GM19324 (cell line): ENCODE measurements around the gene VARS1.
"Not testable (repeated sequence)": the region's sequence is repeated elsewhere in the genome, so short reads cannot be mapped to it uniquely, and the experiment has no call there.

Source experiments
- ATAC-seq: cut with Tn5 transposase; IDR thresholded peaks from one replicate; pipeline ENCODE4 v1.9.1; 2021; ENCODE audit warnings: mild to moderate bottlenecking, moderate library complexity; ENCODE audit not compliant: unreplicated experiment, low FRiP score

The VARS1 gene

DNA sequence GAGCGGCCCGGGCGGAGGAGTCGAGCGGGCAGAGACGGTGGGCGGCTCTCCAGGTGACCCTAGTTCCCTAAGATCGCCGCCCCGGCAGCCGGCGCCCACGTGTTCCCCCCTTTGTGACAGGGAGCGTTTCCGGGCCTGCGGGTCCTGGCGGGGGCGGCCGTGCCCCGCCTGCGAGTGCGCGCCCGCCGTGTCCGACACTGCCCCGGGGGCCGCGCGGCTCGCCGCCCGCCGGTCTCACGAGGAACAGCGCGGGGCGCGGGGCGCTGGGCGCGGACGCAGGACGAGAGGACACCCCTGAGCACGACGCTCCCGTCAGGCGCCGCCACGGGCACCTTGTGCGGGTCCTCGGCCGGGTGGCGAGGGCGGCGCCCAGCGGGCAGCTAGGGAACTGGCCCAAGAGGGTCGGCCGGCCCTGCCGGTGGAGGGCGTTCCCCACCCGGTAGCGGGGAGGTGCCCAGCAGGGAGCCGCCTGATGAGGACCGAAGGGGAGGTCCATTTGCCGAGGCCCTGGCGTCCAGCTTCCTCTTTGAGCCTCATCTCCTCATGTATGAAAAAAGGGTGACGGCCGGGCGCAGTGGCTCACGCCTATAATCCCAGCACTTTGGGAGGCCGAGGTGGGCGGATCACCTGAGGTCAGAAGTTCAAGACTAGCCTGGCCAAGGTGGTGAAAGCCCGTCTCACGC lies at the start of gene VARS1:
Gene VARS1, minus strand, starts transcription at position 137 of the 683 bp plus-strand sequence. CDS start 535 bp downstream, outside the sequence.
- peak; percentile 84 for ATAC-seq

DNA sequence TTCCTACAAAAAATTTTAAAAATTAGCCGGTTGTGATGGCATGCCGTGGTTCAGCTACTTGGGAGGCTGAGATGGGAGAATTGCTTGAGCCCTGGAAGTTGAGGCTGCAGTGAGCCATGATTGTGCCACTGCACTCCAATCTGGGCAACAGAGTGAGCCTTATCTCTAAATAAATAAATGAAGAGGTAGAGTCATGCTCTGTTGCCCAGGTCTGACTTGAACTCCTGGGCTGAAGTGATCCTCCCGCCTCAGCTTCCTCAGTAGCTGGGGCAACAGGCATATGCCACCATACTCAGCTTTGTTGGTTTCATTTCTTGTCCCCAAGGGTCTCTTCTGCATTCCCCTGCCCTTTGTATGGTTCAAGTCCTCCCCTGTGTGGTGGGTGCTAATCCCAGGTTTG lies 49.0 kb upstream of the VARS1 start:
- ATAC-seq = no peak

DNA sequence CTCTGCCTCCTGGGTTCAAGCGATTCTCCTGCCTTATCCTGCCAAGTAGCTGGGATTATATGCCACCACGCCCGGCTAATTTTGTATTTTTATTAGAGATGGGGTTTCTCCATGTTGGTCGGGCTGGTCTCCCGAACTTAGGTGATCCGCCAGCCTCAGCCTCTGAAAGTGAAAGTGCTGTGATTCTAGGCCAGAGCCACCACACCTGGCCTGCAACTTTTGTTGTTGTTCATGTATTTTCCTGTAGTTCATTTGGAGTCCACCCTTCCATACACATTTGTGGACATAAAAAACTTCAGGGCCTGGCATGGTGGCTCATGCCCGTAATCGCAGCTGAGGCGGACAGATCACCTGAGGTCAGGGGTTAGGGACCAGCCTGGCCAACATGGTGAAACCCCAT lies 46.5 kb upstream of the VARS1 start:
- ATAC-seq = no peak

DNA sequence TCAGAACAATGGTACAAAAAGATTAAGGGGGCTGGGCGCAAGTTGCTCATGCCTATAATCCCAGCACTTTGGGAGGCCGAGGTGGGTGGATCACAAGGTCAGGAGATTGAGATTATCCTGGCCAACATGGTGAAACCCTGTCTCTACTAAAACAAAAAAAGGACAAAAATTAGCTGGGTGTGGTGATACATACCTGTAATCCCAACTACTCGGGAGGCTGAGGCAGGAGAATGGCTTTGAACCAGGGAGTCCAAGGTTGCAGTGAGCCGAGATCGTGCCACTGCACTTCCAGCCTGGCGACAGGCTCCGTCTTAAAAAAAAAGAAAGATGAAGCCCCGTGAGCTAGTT lies 44.2 kb upstream of the VARS1 start:
- ATAC-seq = not testable (repeated sequence)

GRCh38 chr6:31838968-31839367 lies 43.4 kb upstream of the VARS1 start:
- ATAC-seq = no peak

GRCh38 chr6:31838114-31838553 lies 42.6 kb upstream of the VARS1 start:
- ATAC-seq = not testable (repeated sequence)

DNA sequence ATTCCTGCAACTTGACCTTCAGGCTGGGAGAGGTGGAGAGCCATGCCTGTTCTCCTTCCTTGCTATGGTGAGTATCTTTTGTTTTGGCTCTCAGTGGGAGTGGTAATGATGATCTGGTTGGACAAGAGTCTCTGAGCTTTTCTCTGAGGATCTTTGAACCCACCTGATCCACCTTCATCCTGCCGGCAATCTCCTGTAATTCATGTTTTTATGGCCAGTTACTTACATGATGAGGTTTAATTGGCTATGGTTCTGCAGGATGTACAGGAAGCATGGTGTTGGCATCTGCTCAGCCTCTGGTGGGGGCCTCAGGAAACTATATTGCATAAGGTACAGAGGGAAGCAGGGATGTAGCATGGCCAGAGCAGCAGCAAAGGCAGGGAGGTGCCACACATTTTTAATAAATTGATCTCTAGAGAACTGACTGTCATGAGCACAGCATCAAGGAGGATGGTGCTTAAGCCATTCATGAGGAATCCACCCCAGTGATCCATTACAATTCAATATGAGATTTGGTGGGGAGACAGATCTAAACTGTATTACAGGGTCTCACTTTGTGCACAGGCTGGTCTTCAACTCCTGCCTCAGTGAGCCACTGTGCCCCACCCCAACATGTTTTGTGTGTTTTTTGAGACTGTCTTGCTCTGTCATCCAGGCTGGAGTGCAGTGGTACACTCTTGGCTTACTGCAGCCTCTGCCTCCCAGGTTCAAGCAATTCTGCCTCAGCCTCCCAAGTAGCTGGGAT lies 42.0 kb upstream of the VARS1 start:
- ATAC-seq = no peak

DNA sequence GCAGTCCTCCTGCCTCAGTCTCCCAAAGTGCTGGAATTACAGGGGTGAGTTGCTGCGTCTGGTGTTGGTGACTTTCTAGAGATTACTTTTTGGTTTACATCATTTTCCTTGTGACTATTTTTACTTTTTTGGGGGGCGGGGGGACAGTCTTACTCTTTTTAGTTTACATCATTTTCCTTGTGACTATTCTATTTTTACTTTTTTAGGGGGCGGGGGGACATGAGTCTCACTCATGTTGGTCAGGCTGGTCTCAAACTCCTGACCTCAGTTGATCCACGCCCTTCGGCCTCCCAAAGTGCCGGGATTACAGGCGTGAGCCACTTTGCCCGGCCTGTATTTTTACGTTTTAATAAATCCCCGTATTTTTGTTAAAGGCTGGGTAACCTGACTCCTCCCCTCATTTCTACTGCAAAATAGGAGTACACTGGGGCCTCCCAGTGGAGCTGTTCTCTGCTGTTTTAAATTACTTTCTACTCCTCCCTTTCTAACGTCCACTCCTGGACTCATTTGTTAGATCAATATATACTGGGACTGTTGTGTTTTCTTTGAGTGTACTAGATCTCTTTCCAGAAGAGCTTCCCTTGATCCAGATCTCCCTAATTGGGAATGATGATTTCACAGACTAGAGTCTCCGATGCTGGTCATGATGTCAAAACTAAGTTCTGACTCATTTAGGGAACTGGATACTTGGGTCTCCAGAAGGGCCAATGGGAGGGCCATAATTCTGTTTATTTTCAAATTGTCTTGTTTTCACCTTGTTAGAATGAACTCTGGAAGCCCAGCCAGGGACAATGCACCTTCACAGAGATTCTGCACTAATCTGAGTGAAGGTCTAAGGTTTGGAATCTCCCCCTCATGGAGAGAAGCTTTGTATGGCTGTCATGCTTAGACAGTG lies 41.2 kb upstream of the VARS1 start:
- no peak for ATAC-seq

DNA sequence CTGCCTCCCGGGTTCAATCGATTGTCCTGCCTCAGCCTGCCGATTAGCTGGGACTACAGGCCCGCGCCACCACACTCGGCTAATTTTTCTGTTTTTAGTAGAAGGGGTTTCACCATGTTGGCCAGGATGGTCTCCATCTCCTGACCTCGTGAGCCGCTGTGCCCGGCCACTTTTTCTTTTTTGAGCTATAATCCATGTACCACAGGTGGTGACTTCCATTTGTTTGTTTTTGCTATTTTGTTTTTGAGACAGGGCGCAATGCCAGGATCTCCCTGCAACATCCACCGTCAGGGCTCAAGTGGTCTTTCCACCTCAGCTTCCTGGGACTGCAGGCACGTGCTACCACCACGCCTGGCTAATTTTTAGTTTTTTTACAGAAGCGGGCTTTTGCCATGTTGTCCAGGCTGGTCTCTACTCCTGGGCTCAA lies 40.5 kb upstream of the VARS1 start:
- ATAC-seq = no peak

GRCh38 chr6:31834367-31835250 lies 39.1 kb upstream of the VARS1 start:
- peak; percentile 53 for ATAC-seq

- ATAC-seq = no peak
Observed at GRCh38 chr6:31831350-31832215, 36.0 kb upstream of the VARS1 start.

DNA sequence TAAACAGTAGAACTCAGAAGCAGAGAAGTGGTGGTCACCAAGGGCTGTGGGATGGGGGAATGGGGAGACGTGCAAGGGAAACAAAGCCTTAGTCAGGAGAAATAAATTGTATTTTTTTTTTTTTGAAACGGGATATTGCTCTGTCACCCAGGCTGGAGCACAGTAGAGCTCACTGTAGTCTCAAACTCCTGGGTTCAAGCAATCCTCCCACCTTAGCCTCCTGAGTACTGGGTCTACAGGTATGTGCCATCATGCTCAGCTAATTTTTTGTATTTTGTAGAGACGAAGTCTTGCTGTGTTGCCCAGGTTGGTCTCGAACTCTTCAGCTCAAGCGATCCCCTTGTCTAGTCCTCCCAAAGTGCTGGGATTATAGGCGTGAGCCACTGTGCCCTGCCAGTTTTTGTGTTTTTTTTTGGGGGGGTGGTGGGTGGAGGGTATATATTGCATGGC lies 35.4 kb upstream of the VARS1 start:
- no peak for ATAC-seq

DNA sequence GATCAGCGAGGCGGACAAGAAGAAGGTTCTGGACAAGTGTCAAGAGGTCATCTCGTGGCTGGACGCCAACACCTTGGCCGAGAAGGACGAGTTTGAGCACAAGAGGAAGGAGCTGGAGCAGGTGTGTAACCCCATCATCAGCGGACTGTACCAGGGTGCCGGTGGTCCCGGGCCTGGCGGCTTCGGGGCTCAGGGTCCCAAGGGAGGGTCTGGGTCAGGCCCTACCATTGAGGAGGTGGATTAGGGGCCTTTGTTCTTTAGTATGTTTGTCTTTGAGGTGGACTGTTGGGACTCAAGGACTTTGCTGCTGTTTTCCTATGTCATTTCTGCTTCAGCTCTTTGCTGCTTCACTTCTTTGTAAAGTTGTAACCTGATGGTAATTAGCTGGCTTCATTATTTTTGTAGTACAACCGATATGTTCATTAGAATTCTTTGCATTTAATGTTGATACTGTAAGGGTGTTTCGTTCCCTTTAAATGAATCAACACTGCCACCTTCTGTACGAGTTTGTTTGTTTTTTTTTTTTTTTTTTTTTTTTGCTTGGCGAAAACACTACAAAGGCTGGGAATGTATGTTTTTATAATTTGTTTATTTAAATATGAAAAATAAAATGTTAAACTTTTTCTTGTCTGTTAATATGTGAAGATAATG lies 34.2 kb upstream of the VARS1 start:
- no peak for ATAC-seq

DNA sequence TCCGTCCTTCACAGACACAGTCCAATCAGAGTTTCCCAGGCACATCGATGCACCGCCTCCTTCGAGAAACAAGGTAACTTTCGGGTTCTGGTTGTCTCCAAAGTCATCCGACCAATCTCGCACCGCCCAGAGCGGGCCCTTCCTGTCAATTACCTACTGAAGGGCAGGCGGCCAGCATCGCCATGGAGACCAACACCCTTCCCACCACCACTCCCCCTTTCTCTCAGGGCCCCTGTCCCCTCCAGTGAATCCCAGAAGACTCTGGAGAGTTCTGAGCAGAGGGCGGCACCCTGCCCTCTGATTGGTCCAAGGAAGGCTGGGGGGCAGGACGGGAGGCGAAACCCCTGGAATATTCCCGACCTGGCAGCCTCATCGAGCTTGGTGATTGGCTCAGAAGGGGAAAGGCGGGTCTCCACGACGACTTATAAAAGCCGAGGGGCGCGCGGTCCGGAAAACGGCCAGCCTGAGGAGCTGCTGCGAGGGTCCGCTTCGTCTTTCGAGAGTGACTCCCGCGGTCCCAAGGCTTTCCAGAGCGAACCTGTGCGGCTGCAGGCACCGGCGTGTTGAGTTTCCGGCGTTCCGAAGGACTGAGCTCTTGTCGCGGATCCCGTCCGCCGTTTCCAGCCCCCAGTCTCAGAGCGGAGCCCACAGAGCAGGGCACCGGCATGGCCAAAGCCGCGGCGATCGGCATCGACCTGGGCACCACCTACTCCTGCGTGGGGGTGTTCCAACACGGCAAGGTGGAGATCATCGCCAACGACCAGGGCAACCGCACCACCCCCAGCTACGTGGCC lies 31.9 kb upstream of the VARS1 start, which contains the start of gene HSPA1B:
Gene HSPA1B, plus strand, starts transcription at position 453 of the 794 bp plus-strand sequence. Its CDS starts 213 bp downstream, at position 666.
- peak; percentile 86 for ATAC-seq

- ATAC-seq = peak; percentile 13
Observed at GRCh38 chr6:31826793-31827285, 31.3 kb upstream of the VARS1 start.

DNA sequence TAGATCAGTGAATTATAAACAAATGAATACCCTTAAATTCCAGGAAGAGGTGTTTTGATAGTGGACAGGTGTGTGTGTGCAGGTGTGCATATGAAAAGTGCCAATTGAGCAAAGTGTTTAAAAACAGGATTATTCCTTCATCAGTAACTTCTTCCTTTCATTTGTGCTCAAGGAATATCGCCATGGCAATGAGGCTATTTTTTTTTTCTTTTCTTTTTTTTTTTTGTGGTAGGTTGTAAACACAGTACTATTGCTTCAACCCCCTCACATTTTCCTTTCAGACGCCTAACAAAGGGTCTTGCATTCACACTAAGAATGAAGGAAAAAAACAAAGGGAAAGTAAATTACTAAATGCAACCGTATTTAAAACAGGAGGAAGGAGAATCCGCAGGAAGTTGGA lies 30.0 kb upstream of the VARS1 start:
- no peak for ATAC-seq

DNA sequence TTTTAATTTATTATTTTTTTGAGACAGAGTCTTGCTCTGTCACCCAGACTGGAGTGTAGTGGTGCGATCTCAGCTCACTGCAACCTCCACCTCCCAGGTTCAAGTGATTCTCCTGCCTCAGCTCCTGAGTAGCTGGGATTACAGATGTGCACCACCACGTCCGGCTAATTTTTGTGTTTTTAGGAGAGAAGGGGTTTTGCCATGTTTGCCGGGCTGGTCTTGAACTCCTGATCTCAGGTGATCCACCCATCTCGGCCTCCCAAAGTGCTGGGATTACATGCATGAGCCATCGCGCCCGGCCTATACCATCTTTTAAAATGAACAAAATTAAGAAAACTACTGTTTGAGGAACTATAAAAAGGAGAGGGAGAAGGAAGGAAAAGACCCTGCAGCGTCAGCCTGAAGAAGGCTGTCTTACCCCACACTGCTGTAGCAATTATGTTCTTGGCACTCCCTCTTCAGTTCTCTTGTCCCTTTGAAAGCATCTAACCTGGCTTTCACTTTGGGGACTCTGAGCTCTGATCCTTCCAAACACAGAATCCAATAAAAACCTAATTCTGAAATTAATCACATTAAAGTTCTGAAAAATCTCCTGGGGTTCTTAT lies 28.1 kb upstream of the VARS1 start:
- not testable (repeated sequence) for ATAC-seq
